Hypothalamus (tissue), 51 donors: ENCODE data around the gene NBR1.
"Not testable (repeated sequence)": the region's sequence is repeated elsewhere in the genome, so short reads cannot be mapped to it uniquely, and the experiment has no call there.

ENCODE experiments used
- DNase-seq, 51 donors: peaks; one replicate each; lab custom pipeline; 2025; lab: John Stamatoyannopoulos, UW

NBR1 gene

DNA sequence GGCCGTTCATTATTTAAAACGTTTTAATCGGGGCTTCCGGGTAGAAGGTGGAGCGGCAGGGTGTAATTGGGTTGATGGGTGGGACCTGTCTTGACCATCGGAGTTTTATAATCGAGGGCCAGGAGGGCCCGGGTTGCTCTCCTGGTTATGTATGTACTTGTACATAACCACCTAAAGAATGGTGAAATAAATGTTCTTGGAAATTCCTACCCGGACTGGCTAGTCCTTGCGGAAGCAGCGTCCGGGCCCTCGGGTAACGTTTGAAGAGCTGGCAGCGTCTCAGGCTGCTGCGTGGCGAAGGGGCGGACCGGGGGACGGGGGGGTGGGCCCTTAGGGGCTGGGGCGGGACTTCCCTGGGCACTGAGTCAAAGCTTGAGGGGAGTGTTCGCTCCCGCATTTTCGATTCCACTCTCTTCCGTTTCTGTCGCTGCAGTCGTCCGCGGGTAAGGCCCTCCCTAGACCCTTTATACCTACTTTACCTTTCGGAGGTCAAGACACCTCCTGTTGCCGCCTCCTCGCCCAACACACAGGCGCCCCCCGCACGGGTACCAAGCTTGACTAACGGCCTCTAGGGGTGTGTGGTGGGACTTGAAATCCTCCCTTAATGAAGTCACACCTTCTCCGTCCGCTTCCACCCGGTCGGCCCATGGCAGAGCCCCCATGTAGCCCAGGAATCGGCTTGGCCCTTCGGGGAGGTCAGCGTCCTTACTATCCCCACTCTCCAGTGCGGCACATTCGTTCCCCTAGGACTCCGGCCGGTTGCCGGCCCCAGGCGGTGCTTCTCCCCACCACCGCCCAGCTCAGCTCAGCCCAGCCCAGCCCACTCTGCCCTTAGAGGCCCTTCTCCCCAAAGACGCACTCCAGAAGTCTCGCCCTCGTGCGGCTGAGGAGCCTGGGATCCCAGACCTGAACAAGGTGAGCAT lies 40.7 kb downstream of the NBR1 start, which contains the start of gene TMEM106A:
Gene TMEM106A (plus strand): TSS at position 396 of the 923 bp plus-strand sequence. CDS start 1,167 bp downstream, outside the sequence.
- peak in 44 of 51 donors; percentile 2 to 65 (median 28) for DNase-seq

GRCh38 chr17:43212641-43213490 lies 41.9 kb downstream of the NBR1 start:
- no peak for DNase-seq

- no peak for DNase-seq
Observed at GRCh38 chr17:43213545-43213944, 42.5 kb downstream of the NBR1 start.

DNA sequence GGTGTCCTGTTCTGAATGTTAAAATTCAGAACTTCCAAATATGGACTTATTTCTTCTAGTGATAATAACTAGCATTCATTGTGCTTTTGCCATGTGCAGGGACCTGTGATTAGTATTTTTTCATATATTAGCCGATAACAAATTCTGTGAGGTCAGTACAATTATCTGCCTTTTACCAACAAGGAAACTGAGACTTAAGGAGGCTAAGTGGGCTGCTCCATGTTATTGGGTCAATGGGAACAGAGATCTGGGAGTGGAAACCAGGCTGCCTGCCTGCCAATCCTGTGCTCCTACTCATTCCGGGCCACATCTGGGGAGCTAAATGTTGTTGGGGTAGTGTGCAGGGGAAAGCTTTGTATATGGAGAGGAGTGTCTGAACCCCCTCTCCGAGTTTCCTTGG lies 44.3 kb downstream of the NBR1 start:
- no peak for DNase-seq

DNA sequence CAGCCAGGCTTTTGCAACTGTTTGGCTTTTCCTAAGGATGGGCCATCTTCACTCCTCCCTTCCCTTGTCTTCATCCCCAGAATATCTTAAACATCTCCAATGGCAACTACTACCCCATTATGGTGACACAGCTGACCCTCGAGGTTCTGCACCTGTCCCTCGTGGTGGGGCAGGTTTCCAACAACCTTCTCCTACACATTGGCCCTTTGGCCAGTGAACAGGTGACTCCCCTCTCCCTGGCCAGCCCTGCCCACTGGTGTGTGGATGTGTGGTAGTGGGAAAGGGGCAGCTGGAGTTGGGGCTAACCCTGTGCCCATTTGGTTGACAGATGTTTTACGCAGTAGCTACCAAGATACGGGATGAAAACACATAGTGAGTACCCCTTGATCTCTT lies 45.4 kb downstream of the NBR1 start:
- DNase-seq, result no peak

DNA sequence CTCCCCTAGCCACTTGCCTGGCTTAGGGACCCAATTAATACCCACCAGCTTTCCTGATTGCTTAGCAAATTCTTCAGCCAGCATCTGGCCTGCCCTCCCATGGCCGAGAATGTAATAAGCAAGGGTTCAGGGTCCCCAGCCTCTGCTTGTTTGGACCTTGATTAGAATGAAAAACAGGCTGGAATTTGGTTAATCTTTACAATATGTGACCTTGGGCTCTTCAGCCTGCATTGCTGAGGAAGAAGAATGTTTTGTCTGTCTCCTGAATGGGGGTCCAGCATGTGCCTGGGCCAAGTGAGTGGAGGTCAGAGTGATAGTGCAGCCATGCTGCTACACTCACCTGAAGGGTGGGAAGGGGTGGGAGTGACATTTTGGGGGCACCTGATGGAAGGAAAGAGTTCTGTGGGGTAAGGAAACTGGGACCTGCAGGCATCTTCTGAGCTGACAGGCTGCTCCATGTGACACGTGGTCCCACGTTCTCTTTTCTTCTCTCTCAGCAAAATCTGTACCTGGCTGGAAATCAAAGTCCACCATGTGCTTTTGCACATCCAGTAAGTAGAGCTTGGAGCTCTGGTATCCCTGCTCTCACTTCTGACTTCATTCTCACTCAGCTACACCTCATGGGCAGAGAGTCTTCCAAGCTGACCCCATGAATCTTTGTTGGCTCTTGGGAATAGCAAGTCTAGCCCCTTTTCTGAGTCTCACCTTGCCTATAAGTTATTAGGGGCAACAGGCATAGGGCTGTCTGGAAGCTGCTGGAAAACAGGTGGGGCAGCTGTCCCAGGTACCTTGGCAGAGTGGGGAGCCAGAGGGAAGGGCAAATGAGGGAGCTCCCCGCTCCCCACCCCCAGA lies 46.0 kb downstream of the NBR1 start:
- DNase-seq, result no peak

DNA sequence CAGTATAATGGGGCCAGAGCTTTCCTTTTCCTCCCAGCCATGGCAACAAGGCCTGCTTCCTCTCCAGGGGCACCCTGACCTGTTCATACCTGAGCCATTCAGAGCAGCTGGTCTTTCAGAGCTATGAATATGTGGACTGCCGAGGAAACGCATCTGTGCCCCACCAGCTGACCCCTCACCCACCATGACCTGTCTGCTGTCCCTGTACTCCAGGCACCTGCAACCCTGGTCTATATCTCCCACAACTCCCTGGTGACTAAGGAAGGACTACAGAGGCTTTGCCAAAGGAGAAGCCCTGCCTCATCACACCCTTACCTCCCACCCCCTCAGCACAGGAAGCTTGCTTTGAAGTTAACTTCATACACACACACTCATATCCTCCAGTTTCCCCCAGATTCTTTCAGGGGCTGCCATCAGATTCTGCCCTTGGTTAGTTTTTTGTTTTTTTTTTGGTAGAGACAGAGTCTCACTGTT lies 46.6 kb downstream of the NBR1 start:
- DNase-seq, result no peak

GRCh38 chr17:43219001-43219400 lies 48.0 kb downstream of the NBR1 start:
- no peak for DNase-seq

DNA sequence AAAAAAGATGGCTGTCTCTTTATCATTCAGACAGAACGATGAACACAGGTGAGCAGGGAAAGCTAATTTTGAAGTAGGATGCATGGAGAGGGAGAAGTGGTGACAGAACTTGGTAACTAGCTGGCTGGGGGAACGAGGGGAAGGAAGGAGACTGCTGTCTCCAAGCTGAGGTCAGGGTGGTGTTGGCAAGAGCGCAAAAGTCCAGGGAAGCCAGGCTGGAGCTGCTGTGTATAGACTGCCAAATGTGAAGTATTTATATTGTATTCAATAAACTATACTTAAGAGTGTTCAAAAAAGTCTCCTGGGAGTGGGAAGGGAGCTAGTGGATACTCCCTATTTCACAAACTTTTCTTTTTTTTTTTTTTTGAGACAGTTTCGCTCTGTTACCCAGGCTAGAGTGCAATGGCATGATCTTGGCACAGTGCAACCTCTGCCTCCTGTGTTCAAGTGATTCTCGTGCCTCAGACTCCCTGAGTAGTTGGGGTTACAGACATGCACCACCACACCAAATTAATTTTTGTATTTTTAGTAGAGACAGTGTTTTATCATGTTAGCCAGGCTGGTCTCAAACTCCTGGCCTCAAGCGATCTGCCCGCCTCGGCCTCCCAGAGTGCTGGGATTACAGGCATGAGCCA lies 48.8 kb downstream of the NBR1 start:
- DNase-seq, result no peak

DNA sequence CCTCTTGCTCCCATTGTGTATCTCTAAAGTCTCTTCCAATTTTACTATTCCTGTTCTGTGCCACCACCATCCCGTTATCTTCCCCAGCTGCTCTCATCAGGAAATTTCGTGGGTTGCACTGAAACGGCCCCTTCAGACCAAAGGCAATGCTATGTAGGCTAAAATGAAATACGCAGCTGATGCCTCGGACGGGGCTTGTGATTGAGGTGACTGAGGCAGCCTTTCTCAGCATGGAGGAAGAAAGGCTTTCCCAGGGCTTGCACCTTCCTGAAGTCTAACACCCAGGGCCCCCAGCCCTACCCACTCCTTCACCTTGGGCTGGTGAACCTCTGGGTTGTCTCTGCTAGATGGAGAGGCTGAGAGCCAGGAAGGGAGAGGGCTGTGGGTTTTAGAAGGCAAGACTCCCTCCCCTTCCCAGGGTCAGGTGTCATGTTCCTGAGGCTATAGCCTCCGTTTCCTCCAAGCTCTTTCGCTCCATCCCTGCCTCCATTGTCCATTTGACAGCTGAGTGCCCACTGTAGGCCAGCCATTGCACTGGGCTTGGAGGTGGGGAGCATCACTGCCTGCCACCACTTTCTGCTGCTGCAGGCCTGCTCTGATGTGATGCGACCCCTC lies 49.6 kb downstream of the NBR1 start:
- no peak for DNase-seq

GRCh38 chr17:43224146-43224705 lies 53.2 kb downstream of the NBR1 start:
- no peak for DNase-seq

DNA sequence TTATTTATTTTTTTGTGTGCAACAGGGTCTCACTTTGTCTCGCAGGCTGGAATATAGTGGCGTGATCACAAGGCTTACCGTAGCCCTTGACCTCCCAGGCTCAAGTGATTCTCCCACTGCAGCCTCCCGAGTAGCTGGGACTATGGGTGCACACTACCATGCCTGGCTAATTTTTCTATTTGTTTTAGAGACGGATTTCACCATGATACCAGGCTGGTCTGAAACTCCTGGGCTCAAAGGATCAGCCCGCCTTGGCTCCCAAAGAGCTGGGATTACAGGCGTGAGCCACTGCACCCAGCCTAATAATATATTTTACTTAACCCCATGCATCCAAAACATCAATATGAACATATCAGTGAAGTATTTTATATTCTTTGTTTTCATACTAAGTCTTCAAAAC lies 55.4 kb downstream of the NBR1 start:
- DNase-seq, result no peak

DNA sequence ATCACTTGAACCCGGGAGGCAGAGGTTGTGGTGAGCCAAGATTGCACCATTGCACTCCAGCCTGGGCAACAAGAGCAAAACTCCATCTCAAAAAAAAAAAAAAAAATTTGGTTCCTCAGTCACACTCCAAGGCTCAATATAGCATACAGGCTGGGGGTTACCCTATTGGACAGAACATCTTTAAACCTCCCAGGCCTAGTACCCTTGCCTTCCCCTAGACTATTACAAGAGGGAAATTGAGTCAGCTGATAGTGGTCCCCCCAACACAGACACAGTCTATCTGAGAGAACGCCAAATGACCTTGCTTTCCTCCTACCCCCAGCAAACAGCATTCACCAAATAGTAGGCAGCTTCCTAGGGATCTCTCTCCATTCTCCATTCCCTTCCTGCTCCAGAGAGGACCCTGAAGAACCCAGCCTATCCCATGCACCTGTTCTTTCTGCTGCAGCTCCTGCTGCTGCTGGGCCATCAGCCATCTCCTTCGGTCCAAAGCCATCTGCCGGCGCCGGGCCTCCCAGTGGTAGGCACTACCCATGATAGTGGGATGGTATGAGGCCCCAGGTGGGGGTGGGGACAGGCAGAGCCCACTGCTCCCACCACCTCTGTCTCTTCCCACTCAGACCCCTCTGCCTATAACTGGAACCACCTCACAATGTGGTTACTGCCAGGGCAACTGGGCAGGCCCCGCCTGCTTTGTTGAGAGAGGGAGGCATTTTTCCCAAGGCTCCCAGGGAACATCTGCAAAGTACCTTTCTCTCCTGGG lies 57.2 kb downstream of the NBR1 start, which contains the start of gene CCDC200:
Gene CCDC200 (minus strand): TSS at position 604 of the 763 bp plus-strand sequence. CDS start 69 bp downstream, at position 535.
- not testable (repeated sequence) for DNase-seq

DNA sequence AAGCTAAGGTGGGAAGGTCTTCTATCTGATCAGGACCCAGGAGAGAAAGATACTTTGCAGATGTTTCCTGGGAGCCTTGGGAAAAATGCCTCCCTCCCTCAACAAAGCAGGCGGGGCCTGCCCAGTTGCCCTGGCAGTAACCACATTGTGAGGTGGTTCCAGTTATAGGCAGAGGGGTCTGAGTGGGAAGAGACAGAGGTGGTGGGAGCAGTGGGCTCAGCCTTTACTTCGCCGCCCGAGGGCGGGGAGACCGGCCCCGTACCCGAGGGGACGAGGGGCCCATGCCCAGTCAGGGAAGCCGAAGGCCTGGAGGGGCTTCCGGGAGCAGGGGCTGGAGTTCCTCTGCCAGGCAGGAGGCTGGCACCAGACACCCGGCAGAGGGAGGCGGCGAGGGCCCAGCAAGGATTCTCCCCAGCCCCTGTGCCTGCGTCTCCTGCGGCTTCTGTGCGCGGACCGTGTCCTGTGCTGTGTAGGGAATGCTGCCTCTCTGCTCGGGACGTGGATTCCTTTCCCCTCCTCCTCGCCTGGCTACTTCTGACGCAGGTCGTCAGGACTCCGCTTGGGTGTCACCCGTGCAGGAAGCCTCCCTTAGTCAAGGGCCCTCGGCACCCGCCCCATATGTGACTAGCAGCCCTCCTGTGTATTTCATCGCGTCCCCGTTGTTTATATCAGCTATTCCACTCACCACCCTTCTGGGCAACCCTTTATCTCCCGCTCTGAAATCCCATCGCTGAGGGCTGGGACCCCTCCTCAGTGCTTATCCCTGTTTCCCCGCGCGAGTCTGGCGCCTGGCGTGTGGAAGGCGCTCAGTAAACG lies 60.4 kb downstream of the NBR1 start:
- DNase-seq, result not testable (repeated sequence)

DNA sequence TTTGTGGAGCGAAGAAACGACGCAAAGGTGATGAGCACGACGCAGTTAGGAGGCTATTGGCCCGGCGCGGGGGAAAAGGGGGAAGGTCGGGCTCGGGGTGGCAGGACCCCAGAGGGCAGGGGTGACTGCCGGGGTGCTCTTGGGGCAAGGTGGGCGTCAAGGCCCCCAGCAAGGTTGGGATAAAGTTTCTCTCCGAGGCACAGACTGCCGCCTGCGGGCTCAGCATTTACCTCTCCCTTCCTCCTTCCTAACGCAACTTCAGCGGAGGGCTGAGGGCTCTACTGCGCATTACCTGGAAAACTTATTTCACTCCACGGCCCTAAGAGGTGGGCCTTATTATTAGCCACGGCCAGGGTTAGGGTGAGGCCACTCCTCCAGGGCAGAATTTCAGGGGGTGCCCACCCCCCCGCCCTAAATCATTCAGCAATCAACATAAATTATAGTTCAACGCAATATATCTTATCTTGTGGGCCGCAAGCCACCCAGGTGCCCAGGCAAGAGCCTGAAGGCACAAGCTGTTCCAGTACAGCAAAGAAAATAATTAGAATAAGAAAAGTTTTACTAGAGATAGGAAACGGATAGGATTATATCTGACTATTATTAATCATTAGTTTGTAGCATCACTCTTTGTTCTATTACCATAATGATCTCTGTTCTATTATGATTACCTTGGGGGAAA lies 61.1 kb downstream of the NBR1 start:
- DNase-seq, result not testable (repeated sequence)

GRCh38 chr17:43233263-43233662 lies 62.2 kb downstream of the NBR1 start:
- not testable (repeated sequence) for DNase-seq

DNA sequence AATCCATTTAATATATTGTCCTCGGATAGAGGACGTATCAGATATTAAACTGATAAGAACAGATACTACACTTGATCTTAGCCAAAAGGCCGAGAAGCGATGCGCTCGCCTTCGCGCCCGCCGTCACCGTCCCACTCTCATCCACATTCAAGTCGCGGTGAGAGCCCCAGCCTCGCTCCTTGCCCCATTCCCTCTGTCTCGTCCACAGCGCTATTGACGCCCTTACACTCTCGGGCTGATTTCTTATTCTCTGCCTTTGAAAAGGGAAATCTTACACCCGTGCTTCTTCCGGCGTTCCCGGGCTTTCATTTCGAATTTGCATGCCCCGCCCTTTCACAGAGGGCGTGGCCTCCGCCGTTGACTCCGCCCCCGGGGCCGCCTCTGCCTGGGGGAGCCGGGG lies 62.9 kb downstream of the NBR1 start, which contains the start of gene RNU2-1:
Gene RNU2-1 (minus strand): TSS at position 101 of the 400 bp plus-strand sequence.
- not testable (repeated sequence) for DNase-seq
